ENCODE measurements around the gene ADD1. TPM values are rescaled to one million over a fixed set of nuclear protein-coding genes. Genes with fewer than 3 reads are reported as not detected.
A peak's percentile ranks its signal among the peaks of the same experiment; 100 is the strongest.

ADD1 gene
- total and polyA plus RNA-seq, 2 of the 13 experiments (the other 11 are each of a cell fraction or from before 2014, with no cell fraction given) = 73.9 to 122 TPM

- ATAC-seq = no peak
- intact Hi-C loops (cut with micrococcal nuclease; ENCODE audit: unreplicated experiment) = no loop called here
- Histone ChIP-seq H3K27ac (ENCODE audit: extremely low read length, insufficient read depth, low read length) (no peak overlapping the region), H3K4me1 (ENCODE audit: insufficient read depth, low read length) (peaks cover 24% of the 10 kb centered on the region), H3K27me3 (ENCODE audit: control insufficient read depth in 1 of 2, insufficient read depth in 2 of 2, low read length in 2 of 2) (no peaks in the 10 kb centered on the region; a peak in 1 of 5 replicates), H3K9me3 (ENCODE audit: low read length) (no peaks in the 10 kb centered on the region), H4K20me1 (ENCODE audit: insufficient read depth, low read length) (peaks cover 19% of the 10 kb centered on the region; the same call in 1 of the 2 replicates), H3K36me3 (replicated peaks in 1 of 2; ENCODE audit: control insufficient read depth in 1 of 2, insufficient read depth in 2 of 2, low read length in 2 of 2) (peaks cover 43 to 75% of the 10 kb centered on the region in 2 experiments), H2AFZ (ENCODE audit: low read length) (no peak overlapping the region), H3K79me2 (ENCODE audit: insufficient read depth, low read length) (peaks cover 6% of the 10 kb centered on the region), H3K9ac (ENCODE audit: insufficient read depth, low read depth, low read length) (no peak overlapping the region), H3K4me3 (replicated peaks in 1 of 3; ENCODE audit: insufficient read depth in 1 of 3, low read depth in 2 of 3, low read length in 3 of 3) (no peak overlapping the region), H3K4me2 (ENCODE audit: low read depth, low read length) (no peak overlapping the region)
- WGBS (ENCODE audit: low lambda C conversion rate) = 97% methylated on average over 24 of the region's 29 CpGs
- no peak for TF ChIP-seq ZFP90 (CRISPR knock-in tag; IDR thresholded peaks at IDR 0.05; ENCODE audit: borderline replicate concordance)
- TF ChIP-seq NFKBIZ (CRISPR knock-in tag; IDR thresholded peaks at IDR 0.05) = no peak
- TF ChIP-seq ZC3H13 (CRISPR knock-in tag; IDR thresholded peaks at IDR 0.05) = 0 out of 2 replicates have a peak, but pooled peaks have one; percentile 16
- TF ChIP-seq, protein P1, sequence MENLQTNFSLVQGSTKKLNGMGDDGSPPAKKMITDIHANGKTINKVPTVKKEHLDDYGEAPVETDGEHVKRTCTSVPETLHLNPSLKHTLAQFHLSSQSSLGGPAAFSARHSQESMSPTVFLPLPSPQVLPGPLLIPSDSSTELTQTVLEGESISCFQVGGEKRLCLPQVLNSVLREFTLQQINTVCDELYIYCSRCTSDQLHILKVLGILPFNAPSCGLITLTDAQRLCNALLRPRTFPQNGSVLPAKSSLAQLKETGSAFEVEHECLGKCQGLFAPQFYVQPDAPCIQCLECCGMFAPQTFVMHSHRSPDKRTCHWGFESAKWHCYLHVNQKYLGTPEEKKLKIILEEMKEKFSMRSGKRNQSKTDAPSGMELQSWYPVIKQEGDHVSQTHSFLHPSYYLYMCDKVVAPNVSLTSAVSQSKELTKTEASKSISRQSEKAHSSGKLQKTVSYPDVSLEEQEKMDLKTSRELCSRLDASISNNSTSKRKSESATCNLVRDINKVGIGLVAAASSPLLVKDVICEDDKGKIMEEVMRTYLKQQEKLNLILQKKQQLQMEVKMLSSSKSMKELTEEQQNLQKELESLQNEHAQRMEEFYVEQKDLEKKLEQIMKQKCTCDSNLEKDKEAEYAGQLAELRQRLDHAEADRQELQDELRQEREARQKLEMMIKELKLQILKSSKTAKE (CRISPR knock-in tag; IDR thresholded peaks at IDR 0.05; ENCODE audit: borderline replicate concordance) = no peak
- TF ChIP-seq RBFOX2 (IDR thresholded peaks at IDR 0.05; ENCODE audit: low read depth, low read length) = peak; percentile 40; the same call in 1 of the 2 replicates
- peak; percentile 88 for TF ChIP-seq AGO2 (optimal IDR thresholded peaks at IDR 0.05; ENCODE audit: low read depth, low read length)
- TF ChIP-seq ZNF543 (CRISPR knock-in tag; IDR thresholded peaks at IDR 0.05) = no peak
- TF ChIP-seq ZNF788 (CRISPR knock-in tag; IDR thresholded peaks at IDR 0.05; ENCODE audit: borderline replicate concordance) = no peak
- TF ChIP-seq, protein P2, sequence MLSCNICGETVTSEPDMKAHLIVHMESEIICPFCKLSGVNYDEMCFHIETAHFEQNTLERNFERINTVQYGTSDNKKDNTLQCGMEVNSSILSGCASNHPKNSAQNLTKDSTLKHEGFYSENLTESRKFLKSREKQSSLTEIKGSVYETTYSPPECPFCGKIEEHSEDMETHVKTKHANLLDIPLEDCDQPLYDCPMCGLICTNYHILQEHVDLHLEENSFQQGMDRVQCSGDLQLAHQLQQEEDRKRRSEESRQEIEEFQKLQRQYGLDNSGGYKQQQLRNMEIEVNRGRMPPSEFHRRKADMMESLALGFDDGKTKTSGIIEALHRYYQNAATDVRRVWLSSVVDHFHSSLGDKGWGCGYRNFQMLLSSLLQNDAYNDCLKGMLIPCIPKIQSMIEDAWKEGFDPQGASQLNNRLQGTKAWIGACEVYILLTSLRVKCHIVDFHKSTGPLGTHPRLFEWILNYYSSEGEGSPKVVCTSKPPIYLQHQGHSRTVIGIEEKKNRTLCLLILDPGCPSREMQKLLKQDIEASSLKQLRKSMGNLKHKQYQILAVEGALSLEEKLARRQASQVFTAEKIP (CRISPR knock-in tag; IDR thresholded peaks at IDR 0.05; ENCODE audit: borderline replicate concordance) = no peak
- TF ChIP-seq, protein P3, sequence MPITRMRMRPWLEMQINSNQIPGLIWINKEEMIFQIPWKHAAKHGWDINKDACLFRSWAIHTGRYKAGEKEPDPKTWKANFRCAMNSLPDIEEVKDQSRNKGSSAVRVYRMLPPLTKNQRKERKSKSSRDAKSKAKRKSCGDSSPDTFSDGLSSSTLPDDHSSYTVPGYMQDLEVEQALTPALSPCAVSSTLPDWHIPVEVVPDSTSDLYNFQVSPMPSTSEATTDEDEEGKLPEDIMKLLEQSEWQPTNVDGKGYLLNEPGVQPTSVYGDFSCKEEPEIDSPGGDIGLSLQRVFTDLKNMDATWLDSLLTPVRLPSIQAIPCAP (CRISPR knock-in tag; IDR thresholded peaks at IDR 0.05; ENCODE audit: low read depth) = no peak
- ChIA-PET POLR2A (no interaction called here), CTCF (ENCODE audit: low intra/inter-chr PET ratio, low total read pairs) (no interaction called here)
- FAIRE-seq = no peak
- in situ Hi-C loops (cut with HindIII; ENCODE audit: extremely low pct_ligation_motif_present, low pct_unique_long_range_greater_than_20kb) = no loop called here
- no peak for DNase-seq (ENCODE audit: low spot score)
- no TSS peak for BruUV-seq (replicated peaks)
These were observed 96.9 kb downstream of the ADD1 start for GRCh38 chr4:2940267-2941137.
